LoVo (cell line): ENCODE data around the gene DNAAF8.
A peak's percentile ranks its signal among the peaks of the same experiment; 100 is the strongest.

Experiments used
- DNase-seq: peaks from one replicate; pipeline ENCODE4 v3.0.0-alpha.2; 2016; ENCODE audit warnings: low spot score

The DNAAF8 gene

DNA sequence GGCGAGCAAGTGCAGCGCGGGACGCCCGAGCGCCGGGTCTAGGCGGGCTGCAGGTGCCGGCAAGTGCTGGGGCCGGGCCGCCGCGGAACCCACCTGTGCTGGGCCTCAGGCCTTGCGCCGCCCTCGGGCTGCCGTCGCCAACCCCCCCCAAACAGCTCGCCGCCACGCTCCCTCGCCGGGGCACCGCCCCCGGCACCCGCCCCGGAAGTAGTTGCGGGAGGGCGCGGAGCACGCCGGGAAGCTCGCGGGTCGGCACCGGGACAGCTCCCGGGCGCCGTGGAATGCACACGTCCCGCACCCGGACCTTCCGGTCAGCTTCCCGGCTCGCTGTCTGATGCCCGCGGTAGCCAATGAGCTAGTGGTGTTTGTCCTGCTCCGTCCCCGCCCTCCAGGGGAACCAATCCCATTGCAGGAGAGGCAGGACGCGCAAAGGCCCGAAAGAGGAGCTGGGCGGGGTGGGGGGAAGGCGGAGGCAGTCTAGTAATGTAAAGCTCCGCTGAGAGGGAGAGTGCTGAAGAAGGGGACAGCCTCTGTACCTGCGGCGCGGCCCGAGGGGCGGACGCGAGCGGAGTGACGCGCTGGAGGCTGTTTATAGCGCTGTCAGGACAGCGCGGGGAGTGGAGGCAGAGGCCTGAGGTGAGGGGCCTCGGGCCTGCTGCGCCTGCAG lies at the start of gene DNAAF8, which contains the start of gene ANKS3:
Gene DNAAF8 (plus strand): TSS at position 475 of the 667 bp plus-strand sequence. CDS start 1,978 bp downstream, outside the sequence.
Gene ANKS3 (minus strand): TSS at position 209 of the 667 bp plus-strand sequence. CDS start 4,122 bp downstream, outside the sequence.
- DNase-seq = peak; percentile 95

DNA sequence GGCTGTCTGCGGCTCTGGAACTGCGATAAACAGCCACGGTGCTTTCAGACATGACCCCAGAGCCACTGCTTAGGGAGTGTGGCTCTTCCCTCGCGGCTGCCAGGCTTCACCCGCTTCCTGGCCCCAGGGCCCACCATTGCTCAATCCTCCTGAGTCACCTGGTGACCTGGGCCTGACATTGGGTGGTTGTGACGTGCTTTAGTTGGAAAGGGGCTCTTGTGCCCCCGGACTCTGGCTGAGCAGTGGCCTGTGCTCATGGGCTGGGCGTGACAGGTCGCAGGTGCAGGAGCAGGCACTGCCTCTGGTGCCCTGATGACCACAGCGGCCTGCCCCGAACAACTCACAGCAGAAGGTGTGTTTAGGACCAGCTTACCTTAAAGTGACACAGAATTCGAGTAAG lies 49.6 kb upstream of the DNAAF8 start:
- DNase-seq = no peak

DNA sequence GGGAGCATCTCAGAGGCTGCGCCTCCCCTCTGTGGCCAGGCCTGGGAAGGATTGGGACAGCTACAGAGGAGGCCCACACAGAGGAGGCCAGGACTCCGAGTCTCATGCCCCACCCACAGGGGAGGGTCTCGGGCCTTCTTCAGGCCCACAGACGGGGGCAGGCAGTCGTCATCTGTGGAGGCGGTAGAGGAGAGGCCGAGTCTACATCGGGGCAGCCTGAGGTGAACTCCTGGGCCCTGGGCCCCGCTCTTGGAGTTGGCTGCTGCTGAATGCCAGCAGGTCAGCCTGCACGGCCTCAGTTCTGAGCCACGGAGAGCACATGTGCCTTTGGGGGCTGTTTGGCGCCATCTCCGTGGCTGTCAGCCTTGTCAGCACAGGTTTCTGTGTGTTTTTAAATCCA lies 49.0 kb upstream of the DNAAF8 start:
- no peak for DNase-seq

DNA sequence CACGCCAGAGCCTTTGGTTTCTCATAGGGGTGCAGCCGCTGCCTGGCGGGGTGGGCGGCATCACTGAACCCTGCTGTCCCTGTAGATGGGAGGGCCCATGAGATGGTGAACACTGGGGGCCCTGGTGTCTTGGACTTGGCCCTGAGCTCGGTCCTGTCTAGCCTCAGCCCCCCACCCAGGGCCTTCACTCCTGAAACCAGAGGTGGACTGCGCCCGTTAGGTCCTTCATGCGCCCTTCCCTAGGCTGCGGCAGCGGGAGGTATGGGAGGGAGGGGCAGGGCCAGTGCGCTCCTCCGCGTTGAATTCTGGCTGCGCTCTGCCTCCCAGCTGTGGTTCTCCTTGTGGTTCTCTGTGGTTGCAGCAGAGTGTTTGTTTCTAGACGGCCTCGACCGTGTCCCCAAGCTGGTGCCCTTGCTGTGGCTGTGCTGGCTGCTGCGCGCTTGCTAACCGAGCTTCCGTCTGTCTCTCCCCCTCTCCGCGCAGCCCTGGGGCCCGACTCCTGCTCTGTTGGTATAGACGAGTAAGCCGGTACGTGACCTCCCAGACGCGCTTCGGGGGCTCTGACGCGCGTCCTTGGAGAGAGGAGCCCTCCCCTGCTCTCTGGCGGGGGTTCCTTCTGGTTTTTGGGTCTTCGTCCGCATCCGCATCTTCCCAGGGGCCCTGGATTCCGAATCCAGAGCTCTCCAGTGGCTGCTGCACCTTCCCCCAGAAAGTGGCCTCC lies 48.4 kb upstream of the DNAAF8 start:
- no peak for DNase-seq

DNA sequence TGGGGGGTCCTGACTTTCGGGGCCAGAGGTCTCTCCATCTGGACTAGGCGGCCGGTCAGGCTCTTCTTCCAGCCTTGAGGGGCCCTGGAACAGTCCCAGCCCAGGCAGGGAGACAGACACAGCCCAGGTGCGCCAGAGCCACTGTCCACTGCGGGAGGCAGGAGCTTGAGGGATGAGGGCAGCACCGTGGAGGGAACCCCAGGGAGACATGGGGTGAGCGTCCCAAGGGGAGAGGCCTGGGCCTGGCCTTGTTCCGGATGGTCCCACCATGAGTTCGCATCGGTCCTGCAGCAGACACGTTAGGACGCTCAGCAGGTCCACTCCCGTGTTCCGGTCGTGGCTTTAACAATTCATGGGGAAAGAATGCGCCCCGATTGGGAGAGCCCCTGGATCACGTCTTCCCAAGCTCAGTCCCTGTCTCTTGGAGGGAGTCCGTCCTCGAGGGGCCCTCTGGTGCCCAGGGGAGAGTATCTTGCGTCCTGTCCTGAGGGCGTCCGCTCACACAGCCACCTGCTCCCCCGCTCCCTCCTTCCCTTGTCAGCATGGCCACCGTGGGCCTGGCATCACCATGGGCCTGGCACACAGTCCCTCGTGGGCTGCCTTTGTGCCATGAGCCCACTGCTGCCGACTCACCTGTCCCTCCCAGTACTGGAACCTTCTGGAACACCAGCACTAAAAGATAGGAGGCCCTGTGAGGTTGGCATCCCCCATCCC lies 47.7 kb upstream of the DNAAF8 start:
- no peak for DNase-seq

DNA sequence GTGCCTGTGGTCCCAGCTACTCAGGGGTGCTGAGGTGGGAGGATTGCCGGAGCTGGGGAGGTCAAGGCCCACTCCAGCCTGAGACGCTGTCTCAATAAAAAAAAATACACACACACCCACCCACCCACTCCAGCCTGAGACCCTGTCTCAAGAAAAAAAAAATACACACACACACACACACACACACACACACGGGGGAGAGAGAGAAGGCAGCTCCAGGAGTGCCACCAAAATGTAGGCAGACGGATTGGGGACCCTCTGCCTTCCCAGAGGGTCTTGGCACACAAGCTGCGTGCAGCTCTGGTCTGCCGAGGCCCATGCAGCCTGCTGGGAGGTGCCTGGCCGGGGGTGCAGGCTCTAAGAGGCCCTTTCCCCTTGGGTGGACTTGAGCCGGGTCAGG lies 46.9 kb upstream of the DNAAF8 start:
- DNase-seq = no peak

DNA sequence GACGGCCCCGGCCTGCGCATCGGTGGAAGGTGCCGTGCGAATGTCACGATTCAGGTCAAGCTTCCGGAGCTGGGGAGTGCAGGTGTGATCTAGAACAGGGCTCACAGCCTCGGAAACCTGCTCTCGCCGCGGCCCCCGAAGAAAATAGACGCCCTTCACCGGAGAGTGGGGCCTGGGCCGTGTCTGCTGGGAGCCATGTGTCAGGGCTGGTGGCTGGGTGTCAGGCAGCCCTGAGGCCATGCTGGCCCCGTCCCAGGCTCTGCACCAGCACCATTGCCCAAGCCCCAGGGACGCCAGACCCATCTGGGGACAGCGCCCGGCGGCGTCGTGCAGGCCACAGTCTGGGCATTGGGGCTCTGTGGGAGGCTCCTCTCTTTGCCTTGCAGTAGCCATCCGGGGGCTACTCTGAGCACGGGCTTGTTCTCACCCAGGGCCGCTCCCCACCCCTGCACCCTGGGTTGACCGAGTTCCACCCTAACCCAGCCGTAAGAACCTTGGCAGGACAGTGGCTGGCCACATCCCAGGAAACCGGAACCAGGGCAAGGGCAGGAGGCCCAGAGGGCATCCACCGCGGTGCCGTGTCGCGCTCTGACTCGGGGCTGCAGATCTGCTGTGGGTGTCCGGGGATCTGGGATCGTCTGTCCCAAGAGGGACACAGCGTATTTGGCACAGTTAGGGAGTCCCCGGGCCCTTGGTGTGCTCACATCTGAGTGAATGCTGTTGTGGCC lies 46.2 kb upstream of the DNAAF8 start:
- no peak for DNase-seq

DNA sequence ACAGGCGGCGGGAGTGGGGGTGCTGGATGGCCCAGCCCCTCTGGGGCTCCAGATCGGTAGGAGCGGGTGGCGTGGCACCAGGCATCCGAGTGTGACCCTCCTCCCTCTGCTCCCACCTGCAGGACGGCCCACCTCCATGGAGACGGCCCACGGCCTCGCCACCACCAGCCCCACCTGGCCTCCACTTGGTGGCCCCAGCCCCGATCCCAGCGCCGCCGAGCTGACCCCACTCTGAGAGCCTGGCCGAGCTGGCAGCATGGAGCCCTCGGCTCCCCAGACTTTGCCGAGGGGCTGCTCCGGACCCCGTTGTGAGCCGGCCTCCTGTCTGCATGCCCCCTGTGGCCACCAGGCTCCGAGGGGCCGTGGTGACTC lies 45.7 kb upstream of the DNAAF8 start:
- DNase-seq = no peak

DNA sequence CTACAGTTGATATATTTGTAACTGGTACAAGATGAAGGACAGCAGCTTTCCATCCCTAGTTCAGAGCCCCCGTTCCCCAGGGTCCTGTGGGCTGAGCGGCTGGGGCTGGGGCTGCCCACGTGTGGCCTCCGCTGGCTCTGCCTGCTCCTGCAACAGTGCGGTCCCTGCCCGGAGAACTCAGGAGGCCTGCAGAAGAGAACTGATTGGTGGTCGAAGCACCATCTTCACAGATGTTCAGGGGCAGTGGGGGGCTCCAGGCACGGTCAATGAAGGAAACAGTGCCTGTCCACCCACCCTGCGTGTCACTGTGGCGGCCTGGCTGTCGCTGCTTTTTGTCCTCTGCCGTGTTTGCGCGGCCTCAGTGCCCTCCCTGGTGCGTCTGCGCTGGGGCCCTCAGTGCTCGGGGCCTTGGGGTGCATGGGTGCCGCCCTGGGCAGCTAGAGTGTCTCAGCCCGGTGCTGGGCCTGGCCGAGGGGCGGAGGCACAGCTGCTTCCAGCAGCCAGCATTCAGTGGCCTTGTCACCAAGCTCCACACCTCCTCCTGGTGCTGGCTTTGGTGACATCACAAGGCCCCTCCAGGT lies 45.2 kb upstream of the DNAAF8 start:
- DNase-seq = no peak

DNA sequence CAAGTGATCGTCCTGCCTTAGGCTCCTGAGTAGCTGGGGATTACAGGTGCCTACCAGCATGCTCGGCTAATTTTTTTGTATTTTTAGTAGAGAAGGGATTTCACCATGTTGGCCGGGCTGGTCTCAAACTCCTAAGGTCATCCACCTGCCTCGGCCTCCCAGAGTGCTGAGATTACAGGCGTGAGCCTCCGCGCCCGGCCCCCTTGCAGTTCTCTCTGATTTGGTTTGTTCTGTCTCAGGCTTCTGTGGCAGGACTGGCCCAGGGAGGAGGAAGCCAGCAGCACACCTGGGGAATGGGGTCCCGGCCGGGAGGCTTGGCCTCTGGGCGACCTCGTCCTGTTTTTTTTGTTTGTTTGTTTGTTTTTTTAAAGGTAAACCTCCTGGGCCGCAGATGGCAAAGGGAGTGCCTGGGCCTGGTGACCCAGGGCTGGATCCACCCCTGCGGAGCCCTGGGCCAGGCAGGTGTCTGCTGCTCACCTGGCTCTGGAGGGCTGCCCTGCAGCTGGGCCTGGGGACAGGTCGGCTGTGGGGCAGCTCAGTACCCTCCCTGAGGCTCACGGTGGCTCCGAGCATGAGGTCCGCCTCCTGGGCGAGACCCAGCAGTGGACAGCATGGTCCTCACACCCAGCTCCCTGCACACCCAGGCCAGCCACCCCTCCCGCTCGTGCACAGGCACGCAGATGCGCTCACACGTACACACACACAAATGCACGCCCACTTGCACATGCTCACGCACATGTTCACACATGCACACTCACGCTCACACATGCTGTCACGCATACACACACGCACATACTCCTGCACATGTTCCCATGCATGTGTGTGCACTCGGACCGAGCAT lies 44.3 kb upstream of the DNAAF8 start:
- DNase-seq = no peak

DNA sequence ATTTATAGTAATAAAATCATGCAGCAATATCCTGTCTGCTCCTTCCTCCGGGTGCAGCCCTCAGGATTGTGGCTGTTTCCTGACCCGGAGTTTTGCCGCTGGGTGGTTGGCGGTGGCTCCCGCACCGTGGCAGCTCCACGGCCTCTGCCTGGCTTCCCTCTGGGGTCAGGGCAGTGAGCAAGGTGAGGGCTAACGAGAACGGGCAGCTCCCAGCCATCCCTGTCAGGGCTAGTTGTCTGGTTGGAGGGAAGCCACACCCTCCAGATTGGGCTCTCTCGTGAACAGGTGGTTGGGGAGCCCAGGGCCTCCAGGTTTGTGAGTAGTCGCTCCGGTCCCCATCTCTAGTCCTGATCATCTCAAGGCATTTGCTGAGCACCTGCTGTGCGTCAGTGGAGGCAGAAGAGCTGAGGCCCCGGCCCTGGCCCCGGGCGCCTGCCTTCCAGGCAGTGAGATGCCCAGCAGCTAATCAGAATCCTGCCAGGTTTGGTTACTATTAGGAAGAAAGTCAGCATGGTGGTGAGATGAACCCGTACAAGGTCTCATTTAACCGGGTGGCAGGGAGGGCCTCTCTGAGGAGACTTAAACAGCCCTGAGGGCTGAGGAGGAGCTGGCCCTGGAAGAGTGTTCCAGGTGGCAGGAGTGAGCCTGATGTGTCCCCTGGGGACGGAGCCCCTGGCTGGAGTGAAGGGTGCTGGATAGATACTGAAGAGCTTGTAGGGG lies 43.2 kb upstream of the DNAAF8 start:
- no peak for DNase-seq

DNA sequence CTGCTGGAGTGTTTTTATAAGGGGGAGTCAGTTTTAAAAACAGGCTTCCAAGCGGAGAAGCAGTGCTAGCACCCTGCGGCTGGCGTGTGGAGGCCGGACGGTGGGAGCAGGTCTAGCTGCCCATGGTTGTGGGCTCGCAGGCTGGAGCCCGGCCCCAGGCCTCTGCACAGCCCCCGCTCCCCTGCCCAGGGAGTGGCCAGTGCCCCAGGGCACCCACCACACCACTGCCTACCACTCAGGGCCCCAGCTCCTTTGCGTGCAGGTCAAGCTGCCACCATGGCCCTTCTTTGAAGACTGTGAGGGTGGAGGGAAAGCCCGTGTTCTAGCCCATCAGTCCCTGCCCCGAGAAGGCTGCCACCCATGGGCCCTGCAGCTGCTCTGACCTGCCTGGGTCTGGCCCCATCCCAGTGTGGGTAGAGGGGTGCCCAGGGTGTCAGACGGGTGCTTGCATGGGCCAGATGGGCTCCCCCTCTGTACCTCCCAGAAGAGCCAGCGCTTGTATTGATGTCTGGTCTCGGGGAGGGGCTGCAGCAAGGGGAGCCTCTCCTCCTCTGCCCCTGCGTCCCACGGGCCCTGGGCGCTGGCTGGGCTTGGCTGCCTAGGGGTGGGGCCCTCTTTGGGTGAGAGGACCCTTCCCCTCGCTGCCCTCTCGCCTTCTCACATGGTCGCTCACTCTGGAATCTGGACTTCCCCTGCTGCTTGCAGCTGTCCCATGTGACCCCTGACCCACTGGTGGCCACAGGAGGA lies 42.5 kb upstream of the DNAAF8 start:
- DNase-seq = no peak

DNA sequence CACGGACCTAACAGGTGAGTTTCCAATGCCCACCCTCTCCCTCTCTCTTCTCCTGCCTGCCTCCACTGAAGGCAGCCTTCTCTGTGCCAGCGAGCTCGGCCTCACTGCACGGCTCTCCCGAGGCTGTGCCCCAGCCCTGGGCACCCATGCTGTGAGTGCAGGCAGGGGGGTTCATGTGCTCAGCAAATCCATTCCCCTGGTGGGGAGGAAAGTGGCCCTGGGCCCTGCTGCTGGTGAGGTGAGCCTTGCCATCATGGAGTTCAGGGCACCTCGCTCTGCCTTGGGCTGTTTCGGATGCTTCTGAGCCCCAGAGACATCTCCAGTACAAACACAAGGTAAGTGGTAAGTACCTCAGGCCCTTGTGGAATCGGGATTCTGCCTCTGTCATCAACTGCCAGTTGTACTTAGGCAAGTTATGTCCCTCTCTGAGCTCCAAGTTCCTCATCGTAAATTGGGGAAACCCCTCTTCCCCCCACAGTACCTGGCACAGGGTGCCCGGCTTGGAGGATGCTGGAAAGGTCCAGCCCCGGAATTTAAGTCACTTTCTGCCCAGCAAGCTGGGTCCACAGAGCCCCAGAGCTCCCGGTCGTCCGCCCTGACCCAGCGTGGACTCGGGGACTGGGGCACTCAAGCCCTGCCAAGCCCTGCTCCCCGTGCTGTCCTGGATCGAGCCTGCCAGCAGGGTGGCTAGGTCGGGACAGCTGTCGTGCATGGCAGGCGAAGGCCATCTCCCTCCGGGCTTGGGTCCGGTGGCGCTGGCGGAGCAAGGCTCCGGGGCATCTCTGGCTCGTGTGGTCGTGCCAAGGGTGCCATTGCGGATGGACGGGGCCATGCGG lies 41.7 kb upstream of the DNAAF8 start:
- no peak for DNase-seq

DNA sequence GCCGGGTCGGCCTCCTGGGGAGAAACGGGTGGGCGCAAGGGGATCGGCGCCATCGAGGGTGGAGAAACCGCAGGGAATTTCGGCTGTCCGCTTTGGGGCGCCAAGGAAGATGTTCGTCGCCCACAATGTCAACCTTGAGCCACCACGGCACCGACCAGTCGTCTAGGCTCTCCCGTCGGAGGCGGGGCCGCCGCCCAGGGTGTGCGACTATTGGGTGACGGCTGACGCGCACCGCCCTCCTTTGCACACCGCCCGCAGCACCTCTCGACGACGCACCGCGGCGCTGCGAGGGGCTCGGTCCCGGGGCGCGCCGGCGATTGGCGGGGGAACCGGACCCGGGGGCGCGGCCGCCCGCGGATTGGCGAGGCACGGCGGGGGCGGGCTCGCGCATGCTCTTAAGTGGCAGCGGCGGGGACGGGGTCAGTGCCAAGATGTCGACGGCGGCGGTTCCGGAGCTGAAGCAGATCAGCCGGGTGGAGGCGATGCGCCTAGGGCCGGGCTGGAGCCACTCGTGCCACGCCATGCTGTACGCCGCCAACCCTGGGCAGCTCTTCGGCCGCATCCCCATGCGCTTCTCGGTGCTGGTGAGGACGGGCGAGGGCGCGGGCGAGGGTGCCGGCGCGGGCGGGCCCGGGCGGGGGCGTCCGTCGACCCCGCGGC lies 40.9 kb upstream of the DNAAF8 start, which contains the start of gene NUDT16L1:
Gene NUDT16L1 (plus strand): TSS at position 267 of the 660 bp plus-strand sequence. CDS start 165 bp downstream, at position 432.
- peak; percentile 96 for DNase-seq

DNA sequence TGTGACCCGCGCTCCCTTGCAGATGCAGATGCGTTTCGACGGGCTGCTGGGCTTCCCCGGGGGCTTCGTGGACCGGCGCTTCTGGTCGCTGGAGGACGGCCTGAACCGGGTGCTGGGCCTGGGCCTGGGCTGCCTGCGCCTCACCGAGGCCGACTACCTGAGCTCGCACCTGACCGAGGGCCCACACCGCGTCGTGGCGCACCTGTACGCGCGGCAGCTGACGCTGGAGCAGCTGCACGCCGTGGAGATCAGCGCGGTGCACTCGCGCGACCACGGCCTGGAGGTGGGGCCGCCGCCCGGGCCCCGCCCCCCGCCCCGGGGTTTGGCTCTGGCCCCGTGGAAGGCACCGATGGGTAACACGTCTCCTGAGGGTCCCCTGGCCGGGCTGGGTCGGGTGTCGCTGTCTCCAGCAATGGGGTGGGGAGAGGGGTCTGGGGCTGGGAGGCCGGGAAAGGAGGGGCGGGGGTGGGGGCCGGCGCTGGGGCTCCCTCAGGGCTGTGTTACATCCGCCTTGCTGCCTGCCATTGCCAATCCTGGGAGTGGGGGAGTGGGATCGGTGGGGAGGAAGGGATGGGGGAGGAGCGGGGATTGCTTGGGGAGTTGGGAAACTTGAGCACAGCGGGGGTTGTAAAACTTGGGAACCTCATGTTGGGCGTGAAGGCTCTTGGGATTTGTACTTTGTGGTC lies 40.2 kb upstream of the DNAAF8 start:
- DNase-seq = peak; percentile 30

DNA sequence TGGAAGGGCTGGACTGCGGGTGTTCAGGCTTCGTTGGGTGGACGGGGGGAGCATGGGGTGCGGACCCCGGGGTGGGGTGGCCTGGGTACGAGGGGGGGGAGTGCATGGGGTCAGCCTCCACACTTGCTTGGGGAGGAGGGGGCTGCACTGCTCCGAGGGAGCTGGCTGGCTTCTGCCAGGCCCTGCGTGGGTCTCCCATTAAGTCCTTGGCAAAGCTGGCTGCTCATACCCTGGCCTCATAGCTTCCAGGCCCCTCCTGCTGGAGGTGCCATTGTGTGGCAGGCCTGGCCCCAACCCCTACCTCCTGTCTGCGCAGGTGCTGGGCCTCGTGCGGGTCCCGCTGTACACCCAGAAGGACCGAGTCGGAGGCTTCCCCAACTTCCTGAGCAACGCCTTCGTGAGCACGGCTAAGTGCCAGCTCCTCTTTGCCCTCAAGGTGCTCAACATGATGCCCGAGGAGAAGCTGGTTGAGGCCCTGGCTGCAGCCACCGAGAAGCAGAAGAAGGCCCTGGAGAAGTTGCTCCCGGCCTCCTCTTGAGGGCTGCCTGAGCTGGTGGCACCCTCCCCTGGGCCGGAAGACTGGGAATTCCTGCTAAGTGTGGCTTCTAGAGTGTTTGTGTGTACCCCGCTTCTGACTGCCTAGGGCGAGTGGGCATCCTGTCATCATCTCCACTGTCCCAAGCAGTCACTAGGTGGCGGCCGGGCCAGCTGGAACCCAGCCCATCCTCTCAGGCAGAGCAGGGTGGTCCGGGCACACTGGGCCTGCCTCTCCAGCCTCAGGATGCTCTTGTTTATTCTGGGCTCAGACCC lies 39.5 kb upstream of the DNAAF8 start:
- DNase-seq = no peak
